Loucy (cell line): ENCODE data around the gene MYH10.

ENCODE experiments used
- EZH2phosphoT487 ChIP-seq: fragments of 200-600 bp; IDR thresholded peaks from 2 replicates; pipeline ENCODE4 v1.6.1; 2018; ENCODE audit warnings: antibody characterized with exemption, mild to moderate bottlenecking, moderate library complexity, borderline replicate concordance
- TF ChIP-seq, protein P1 (sequence below): fragments of 200-600 bp; sonication (generic); conservative IDR thresholded peaks from 2 replicates; pipeline ENCODE4 v1.5.1; 2014; ENCODE audit warnings: mild to moderate bottlenecking, antibody characterized with exemption, low read length

DNA sequence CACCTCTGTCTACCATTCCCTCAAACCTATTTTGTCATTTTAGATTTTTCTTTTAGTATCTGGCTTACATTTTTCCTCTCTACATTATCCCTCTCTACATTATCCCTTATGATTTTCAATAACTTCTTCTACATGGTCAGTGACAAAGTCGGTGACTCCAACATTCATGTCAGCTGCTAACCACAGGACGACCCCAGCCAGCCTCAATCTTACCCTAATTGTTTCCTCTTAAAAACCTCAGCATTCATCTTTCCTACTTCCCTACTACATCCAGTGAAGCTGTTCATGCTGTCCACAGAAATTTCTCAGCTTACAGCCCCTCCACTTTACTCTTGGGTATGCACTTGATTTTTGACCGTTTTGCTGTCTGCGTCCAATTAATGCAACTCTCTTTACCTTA, 8.3 kb downstream of the MYH10 start:
- TF ChIP-seq, protein P1, sequence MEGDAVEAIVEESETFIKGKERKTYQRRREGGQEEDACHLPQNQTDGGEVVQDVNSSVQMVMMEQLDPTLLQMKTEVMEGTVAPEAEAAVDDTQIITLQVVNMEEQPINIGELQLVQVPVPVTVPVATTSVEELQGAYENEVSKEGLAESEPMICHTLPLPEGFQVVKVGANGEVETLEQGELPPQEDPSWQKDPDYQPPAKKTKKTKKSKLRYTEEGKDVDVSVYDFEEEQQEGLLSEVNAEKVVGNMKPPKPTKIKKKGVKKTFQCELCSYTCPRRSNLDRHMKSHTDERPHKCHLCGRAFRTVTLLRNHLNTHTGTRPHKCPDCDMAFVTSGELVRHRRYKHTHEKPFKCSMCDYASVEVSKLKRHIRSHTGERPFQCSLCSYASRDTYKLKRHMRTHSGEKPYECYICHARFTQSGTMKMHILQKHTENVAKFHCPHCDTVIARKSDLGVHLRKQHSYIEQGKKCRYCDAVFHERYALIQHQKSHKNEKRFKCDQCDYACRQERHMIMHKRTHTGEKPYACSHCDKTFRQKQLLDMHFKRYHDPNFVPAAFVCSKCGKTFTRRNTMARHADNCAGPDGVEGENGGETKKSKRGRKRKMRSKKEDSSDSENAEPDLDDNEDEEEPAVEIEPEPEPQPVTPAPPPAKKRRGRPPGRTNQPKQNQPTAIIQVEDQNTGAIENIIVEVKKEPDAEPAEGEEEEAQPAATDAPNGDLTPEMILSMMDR: no peak
- no peak for TF ChIP-seq EZH2phosphoT487
